HG03196 (cell line): Measurements from ENCODE around the gene NCF2.
"Not testable (repeated sequence)": the region's sequence is repeated elsewhere in the genome, so short reads cannot be mapped to it uniquely, and the experiment has no call there.

ENCODE experiments used
- ATAC-seq: cut with Tn5 transposase; IDR thresholded peaks from one replicate; pipeline ENCODE4 v1.9.1; 2021; ENCODE audit not compliant: unreplicated experiment

NCF2 gene, protein sequence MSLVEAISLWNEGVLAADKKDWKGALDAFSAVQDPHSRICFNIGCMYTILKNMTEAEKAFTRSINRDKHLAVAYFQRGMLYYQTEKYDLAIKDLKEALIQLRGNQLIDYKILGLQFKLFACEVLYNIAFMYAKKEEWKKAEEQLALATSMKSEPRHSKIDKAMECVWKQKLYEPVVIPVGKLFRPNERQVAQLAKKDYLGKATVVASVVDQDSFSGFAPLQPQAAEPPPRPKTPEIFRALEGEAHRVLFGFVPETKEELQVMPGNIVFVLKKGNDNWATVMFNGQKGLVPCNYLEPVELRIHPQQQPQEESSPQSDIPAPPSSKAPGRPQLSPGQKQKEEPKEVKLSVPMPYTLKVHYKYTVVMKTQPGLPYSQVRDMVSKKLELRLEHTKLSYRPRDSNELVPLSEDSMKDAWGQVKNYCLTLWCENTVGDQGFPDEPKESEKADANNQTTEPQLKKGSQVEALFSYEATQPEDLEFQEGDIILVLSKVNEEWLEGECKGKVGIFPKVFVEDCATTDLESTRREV

GRCh38 chr1:183590244-183591191 is at the start of gene NCF2:
TSS of gene NCF2 (minus strand) at chr1:183590459. CDS start at chr1:183590329, 130 bp downstream.
- peak; percentile 71 for ATAC-seq

DNA sequence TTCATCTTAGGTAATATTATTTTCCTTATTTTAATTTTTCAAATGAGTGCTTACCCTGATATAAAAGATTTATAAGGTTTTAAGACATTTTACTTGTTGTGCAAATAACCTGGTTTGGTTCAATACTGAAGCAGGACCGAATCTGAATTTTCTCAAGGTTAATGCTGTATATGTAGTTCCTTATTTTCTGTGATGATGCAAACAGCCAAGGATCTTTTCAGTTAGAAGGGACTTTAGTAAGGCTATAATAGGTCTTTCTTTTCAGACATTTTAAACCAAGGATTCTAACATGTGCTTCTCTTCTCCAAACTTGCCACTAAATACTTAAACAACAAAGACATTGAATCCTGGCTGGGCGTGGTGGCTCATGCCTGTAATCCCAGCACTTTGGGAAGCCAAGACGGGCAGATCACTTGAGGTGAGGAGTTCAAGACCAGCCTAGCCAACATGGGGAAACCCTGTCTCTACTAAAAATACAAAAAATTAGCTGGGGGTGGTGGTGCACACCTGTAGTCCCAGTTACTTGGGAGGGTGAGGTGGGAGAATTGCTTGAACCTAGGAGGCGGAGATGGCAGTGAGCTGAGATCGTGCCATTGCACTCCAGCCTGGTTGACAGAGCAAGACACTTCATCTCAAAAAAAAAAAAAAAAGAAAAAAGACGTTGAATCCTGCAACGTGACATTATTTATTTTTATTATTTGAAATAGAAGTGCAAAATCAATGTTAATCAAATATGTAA is 48.6 kb upstream of the NCF2 start:
- ATAC-seq = no peak

DNA sequence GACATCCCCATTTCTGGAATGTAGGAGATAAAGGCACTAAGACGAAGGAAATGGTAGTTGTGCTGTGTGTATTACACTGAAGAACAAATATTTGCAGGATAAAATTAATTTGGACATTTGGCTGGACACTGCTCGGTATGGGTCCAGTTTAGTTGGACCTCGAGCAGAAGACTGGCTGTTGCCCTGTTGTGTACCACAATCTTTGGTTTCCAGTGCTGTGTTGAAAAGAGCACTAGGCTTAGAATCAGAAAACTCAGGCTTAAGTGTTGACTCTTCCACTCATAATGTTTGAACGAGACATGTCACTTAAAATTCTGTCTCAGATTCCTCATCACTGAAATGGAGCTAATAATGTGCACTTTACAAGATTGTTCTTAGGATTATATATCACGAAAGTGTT is 46.5 kb upstream of the NCF2 start:
- ATAC-seq = no peak

- ATAC-seq = no peak
Measured at GRCh38 chr1:183636334-183636682, 46.0 kb upstream of the NCF2 start.

DNA sequence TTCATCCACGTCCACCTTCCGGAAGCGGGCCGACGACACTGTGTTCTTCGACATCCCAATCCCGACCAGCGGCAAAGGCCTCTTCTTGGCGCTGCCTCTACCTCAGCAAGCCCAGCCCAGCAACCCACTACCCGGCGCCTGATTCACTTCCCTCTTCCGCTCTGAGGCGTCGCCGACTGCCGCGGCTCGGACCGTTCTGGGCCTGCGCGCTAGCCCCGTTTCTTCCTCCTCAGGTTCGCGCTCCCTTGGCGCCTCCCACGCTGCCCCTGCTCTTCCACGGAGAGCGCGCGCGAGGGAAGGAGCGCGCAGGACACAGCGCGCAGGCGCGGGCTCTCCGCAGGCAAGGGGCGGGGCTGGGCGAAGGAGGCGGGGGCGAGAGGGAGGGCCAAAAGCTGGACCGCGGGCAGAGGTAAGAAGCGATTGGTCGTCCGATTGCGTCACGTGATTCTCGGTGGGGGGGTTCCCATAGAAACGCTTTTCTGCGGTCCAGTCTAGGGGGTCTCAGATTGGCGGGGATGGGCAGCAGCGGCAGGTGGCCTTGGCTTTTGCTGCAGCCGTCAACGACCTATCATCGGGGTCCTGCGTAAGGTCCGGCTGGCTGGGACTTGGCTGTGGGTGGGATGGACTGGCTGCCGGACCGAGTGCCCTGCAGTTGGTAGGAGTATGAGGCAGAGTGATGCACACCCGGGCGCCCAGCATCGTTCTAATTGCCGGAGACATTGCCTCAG is 45.5 kb upstream of the NCF2 start, which contains the start of gene ARPC5:
Gene ARPC5 (minus strand): TSS at position 178 of the 728 bp plus-strand sequence. CDS start 124 bp downstream, at position 54.
- peak; percentile 91 for ATAC-seq

DNA sequence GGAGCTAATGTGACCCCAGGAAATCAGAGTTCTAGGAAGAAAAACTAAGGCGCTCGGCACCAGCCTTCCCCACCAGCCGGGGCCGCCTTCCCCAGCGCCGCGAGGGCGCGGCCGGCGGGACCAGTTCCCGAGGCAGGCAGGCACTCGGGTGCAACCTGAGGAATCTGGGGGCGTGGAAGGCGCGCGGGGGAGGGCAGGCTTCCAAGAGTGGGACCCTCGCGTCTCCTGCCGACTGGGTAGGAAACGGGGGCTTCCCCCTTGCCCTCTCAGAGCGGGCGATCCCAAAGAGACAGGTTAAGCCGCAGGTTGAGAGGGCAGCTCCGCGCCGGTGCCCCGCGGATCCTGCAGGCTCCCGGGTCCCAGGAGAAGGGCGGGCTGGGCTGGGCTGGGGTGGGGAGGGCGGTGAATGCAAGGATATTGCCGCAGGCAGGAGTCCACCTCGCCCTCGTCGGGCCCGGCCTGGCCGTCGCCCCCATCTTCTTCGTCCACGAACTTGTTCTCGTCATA is 44.9 kb upstream of the NCF2 start:
- ATAC-seq = peak; percentile 4

DNA sequence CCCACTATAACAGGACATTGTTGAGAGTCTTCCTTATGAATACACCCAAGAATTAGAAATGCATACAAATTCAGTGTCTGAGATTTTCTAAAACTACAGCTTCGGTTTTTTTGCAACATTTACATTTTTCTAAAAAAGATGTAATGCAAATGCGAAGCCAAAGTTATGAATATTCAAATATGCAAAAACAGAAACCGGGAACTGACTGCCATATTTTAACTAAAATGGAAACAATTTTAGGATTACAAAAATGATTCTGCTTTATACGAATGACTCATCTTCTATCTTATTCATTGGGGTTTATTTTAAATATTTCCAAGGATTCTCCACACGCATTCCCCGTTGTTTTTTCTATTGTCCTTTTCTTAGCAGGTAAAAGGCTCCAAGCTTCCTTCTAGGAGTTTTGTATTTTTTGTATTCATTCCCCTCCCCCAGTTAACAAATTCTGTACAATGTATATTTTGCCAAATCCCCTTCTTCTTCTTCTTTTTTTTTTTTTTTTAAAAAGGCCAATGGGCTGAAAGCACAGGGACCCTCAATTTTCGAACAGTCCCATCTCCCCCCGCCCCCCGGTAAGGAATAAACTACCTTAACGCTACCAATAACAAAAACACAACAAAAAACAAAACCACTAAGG is 44.3 kb upstream of the NCF2 start:
- ATAC-seq = no peak

- peak; percentile 41 for ATAC-seq
Measured at GRCh38 chr1:183633676-183634343, 43.6 kb upstream of the NCF2 start.

- no peak for ATAC-seq
Measured at GRCh38 chr1:183632964-183633363, 42.7 kb upstream of the NCF2 start.

DNA sequence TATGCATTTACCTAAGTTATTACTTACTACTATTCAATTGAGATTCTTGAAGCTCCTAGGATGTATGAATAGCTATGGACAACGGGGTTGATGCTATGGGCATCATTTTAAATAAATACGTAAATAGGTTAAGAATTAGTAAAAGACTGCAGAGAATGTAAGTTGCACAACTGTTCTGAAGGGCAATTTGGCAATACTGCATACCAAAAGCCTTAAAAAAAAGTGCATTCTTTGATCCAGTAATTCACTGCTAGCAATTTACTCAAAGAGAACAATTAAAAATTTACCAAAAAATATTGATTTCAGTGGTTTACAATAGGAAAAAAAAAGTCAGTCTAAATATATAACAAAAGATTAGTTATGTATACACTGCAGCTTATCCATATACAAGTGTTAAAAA is 41.9 kb upstream of the NCF2 start:
- ATAC-seq = no peak

- ATAC-seq = no peak
Measured at GRCh38 chr1:183630748-183631147, 40.5 kb upstream of the NCF2 start.

GRCh38 chr1:183628537-183628936 is 38.3 kb upstream of the NCF2 start:
- ATAC-seq = no peak

- ATAC-seq = not testable (repeated sequence)
Measured at GRCh38 chr1:183626236-183626635, 36.0 kb upstream of the NCF2 start.

DNA sequence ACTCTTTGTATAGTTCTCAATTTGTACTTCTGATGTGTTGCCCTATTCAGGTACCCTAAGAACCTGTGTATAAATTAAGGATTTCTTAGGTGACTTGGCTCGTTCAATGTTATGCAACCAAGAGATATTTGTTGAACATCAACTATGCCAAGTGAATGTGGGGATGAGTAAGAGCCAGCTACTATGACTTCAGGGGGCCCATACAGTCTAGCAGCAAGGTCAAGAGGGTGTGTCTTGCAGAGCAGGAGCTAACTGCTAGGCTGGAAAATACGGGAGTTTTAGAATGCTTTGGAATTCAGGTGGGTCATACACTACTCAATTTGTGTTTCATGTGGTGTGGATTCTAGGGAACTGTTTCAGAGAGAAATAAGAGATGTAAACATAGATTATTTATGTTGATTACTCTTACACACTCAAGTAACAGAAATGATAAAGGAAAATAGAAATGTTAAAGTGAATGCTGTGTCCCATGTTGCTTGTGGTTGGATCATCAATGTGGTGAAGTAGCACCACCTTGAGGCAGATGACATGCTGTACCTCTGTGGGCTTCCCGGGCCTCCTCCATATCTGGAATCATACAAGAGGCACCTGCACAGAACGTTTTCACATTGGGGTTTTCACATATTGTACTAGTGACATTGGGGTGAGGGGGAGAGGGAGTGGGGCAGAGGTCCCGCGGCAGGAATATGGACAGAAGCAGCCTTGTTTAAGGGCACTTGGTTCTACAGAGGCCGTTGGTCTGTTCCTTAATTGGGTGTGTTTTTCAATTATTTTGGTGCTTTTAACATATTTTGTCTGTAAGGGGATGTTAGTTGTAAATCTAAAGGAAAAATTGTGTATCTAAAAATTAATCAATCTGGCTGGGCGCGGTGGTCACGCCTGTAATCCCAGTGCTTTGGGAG is 32.9 kb upstream of the NCF2 start:
- ATAC-seq = peak; percentile 87

- no peak for ATAC-seq
Measured at GRCh38 chr1:183622013-183622412, 31.8 kb upstream of the NCF2 start.

DNA sequence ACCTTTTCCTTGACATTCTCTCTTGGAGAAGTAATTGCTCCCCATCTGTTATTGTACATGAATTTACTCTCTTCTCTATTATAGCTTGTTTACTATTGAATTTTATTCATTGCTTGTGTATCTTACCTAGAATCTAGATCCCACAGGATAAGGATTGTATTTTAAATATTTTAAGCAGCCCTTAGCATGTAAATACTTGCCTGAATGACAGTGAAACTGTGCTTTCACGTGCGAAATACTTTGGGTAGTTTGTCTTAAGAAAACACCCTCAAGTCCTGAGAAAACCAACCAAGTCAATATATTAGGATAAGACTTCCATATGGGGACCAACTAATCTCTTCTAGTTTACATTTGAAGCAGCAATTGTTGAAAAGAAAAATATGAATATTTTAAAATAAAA is 30.1 kb upstream of the NCF2 start:
- ATAC-seq = no peak

DNA sequence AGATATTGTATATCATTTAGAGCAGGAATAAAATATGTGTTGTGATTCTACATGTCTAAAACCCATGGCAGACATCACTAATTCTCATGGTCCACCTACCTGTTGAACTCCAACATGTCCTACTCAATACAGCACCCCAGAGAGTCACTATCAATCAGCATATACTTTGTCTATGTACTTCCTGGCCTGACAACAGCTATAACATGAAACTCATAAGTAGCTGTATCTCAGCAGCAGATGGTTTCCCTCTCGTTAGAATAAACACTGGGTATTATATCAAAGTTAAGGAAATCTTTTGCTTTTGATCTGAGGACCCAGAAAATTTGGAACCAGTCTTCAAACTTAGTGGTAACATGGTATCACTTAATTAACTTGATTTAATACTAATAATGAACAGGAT is 29.5 kb upstream of the NCF2 start:
- no peak for ATAC-seq

DNA sequence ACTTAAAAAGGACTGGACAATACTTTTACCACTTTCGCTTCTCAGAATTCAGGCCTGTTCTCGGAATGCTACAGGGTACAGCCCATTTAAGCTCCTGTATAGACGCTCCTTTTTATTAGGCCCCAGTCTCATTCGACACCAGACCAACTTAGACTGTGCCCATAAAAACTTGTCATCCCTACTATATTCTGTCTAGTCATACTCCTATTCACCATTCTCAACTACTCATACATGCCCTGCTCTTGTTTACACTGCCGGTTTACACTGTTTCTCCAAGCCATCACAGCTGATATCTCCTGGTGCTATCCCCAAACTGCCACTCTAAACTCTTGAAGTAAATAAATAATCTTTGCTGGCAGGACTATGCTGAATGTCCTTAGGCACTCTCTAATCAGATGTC is 27.9 kb upstream of the NCF2 start:
- ATAC-seq = not testable (repeated sequence)
